Measurements from ENCODE around the gene EN1.

The EN1 gene

DNA sequence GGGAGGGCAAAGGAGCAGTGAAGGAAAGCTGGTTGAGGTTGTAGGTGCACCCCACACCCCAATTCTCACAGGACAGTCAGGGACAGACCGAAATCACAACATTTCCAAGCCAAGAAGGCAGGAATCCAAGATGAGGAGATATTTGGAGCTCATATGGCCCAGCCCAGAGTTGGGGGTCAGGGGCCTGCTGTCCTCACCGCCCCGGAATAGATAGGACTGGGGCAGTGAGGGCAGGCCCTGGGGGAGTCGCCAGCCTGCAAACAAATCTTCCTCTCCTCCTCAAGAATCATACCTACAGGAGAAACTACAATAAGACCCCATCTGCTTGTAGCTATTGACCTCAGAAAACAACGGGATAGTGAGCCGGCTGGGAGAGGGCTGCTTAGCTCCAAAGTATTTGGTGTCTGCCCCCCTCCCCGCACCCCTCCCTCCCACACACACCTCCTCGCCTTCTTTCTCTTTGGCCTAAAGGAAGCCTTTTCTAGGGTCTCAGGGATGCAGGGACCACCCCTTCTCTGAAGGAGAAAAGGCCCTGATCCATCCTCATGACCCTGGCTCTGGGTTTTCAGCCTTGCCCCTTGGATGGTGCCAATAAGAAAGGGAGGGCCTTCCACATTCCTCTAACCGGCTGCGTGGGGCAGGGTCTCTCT is 3.8 kb downstream of the EN1 start:
- no peak for DNase-seq (ENCODE audit: low read depth in 4 of 4, low spot score in 1 of 4)

DNA sequence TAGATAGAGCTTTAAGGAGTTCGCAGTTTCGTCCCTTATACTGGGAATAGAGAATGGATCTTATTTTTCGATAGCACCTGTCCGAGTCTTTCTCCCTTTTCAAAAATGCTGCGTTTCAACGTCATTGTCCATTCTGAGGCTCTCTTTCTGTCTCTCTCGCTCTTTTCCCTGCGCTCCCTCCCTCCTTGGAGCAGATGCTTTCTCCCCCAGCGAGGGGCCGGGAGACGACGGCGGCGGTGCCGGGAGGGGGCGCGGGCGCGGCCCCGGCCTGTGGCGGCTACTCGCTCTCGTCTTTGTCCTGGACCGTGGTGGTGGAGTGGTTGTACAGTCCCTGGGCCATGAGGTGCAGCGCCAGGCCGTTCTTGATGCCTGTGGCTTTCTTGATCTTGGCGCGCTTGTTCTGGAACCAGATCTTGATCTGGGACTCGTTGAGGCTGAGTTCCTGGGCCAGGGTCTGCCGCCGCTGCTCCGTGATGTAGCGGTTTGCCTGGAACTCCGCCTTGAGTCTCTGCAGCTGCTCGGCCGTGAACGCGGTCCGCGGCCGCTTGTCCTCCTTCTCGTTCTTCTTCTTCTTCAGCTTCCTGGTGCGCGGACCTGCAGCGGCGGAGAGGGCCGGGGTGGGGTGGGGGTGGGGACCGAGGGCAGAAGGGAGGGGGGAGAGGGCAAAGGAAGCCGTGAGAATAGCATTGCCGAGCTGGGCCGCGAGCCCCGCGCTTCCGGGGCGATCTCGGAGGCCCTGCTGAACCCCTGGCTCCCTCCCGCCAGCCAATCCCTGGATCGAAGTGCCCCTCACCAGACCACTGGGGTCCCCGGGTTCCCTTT is 4.6 kb downstream of the EN1 start:
- no peak for DNase-seq (ENCODE audit: low read depth in 4 of 4, low spot score in 1 of 4)

DNA sequence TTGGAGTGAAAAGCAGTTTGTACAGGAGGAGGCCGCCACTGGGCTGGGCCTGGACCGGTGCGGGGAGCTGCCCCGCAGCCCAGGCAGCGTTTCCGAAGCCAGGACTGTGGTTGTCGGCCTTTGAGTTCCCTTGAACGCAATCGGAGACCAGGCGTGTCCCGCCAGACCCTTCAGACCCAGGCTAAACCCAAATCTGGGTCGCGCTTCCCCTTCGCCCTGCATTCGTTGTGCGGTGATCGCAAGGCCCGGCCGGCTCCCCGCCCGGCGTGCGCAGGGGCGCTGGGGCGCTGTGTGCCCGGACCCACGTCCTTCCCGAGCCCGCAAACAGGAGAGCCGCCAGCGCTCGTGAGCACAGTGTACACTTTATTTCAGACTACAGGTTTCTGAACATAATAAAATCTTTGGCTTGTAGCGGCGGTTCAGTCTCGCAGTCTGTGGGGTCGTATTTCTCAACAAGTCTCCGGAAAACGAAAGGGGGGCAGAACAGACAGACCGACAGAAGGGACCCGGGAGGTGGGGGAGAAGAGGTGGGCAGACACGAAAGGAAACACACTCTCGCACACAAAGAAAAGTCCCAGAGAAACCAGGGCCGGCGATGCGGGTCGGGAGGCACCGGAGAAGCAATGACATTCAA is 5.5 kb downstream of the EN1 start:
- DNase-seq (ENCODE audit: low read depth in 4 of 4, low spot score in 1 of 4): no peak

DNA sequence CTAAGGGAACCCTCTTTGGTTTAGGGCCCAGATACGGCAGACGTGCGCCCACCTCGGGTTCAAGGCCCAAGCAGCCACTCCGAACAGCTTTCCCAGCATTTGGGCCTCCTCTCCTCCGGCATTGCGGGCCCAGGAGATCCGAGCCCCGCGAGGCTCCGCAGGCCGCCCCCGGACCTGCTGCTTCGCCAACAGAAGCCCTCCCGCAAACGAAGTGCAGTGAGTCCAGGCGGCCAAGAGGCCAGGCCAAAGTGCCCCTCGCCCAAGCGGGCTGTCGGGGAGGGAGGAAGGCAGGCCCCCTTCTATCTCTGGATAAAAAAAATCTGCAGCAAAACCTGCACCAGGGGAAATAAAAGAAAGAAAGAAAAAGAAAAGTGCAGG is 6.0 kb downstream of the EN1 start:
- DNase-seq (ENCODE audit: low read depth in 4 of 4, low spot score in 1 of 4): no peak

DNA sequence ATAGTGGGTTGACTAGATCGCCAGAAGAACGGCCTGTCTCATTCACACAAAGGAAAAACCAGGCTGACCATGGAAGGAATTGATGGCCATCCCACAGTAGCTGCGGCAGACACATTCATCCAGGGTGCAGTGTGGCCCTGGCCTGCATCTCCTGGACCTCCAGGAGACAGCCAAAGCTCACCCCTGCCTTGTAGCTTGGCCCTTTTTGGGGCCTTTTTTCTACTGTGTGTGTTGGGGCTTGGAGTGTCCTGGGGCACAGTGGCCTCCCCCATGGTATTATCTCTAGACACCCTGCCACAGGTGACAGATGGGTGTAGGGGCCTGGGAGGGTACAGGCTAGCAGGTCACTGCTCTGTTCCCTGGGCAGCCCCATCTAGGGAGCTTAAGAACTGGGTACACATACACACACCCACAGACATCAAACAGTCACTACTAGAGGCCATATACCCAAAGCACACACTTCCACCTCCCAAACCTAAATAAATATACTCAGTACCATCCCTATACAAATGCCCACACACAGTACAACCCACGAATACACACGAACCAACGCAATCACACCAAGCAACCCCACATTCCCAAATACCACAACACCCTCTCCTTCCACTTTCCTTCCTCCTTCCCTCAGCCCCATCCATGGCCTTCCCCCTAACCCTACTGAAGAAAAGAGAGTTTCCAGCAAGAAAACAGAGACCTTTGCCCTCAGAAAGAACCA is 8.6 kb downstream of the EN1 start:
- no peak for DNase-seq (ENCODE audit: low read depth in 4 of 4, low spot score in 1 of 4)

DNA sequence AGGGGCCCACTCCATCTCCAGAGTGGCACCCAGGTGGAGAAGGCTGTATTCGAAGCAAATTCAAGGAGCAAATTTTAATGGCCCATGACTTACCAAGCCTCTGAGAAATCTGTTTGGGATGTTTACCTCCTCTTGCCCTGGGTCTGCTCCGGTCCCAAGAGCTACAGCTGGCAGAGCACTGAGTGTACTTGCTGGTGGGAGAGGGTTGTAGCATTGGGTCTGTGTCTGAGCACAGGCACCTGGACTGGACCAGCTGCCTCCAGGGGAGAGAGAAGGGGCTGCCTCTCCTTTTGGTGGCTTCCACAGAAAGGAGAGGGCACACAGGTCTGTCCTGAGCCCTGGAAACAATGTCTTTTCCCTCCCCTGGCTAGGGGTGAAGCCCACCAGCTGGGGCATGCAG is 9.8 kb downstream of the EN1 start:
- no peak for DNase-seq (ENCODE audit: low read depth in 4 of 4, low spot score in 1 of 4)

DNA sequence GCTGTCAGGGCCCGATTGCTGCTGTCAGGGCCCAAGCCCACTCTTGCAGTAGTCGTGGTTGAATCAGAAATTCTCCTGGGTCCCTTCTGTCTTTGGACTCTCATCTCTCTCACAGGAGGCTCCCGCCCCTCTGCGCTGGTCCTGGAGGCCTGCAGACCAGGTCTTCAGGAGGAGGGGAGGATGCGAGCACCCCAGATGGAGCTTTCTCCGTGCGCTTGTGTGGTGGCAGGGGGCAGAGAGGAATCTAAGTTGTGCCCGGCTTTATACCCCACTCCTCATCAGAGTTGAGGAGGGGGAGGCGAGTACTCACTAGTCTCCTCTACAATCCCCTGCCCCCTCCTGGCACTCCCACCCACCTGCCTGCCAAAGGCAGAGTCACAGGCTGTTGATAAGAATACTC is 10.4 kb downstream of the EN1 start:
- no peak for DNase-seq (ENCODE audit: low read depth in 4 of 4, low spot score in 1 of 4)

DNA sequence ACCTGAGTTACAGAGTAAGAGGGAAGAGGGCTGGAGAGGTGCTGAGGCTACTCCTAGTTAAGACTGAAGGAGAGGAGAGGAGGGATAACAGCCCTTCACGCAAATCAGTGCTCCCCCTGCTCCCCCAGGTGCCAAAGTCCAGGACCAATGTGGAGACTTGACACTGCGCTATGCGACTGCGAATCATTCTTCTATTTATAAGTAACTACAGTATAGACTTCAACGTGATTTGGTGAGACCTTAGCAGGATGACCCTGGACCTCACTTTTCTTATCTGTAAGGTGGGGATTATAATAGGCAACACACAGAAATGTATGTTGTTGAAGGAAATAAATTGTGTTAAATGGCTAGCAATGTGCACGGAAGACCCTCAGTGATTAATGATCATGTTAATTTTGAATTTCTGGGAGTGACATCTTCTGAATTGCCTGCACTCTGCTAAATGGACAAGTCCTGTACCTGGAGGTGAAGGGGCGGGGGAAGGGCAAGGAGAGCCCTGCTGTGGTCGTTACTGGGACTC is 11.0 kb downstream of the EN1 start:
- no peak for DNase-seq (ENCODE audit: low read depth in 4 of 4, low spot score in 1 of 4)

DNA sequence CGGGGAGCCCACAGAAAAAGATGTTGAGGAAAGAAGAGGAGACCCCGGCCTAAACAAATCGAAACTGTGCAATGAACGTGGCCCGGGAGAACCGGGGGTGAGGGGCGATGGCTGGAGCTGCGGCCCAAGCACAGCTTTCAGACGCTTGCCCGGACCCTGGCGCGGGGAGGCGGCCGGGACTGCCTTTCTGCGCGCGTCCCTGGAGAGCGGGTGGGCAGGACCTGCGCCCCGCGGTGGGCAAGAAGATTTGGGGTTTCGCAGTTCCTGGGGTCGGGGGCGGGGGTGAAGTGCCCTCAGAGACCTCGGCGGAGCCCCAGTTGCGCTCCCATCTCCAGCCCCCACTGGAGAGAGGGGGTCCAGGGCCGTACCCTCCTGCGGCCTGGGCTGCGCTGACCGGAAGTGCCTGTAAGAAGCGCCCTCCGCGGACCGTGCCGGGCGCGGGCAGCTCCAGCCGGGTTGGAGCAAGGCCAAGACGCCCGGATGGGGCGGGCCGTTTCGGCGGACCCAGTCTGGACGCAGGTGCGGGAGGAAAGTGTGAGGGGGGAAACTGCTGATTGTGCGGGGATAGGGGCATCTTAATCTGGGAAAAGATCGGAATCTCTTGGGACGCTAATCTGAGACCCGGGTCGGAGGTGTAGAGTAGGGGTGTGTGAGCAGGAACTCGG is 11.6 kb downstream of the EN1 start:
- DNase-seq (ENCODE audit: low read depth in 4 of 4, low spot score in 1 of 4): no peak

DNA sequence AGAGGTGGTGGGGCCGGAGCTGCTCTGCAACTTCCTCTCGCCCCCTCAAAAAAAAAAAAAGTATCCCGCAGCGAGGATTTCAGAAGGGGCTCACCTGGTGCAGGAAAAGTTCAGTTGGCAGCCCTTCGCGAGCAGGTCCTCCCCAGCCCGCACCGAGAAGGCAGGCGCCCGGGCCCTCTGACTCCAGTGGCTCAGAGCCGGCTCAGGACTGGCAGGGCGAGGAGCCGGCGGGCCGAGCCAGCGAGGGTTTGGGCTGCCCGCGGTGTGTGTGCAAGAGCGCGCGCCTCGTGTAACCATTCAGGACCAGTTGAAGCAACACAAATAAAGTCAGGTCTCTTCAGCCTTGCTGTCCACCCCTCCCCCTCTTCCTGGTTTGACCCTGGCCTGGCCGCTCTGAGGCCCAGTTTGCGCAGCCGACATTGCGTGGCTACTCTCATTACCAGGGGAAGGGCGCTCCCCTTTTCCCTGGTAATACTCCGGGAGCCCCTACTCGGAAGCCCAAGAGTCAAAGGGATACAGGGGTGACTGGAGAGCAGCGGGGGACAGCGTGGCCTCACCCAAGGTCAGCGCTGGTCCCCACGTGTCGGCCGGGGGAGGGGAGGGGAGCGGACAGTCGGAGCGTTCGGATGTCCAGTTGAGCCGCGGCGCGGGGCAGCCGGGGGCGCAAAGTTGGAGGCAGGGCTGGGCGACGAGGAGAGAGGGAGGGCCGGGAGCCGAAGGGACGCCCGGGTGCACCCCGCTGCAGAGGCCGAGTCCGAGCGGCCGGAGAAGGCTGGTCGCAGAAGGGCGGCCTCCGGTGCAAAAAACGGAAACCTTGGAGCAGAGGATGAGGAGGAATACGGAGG is 12.3 kb downstream of the EN1 start:
- no peak for DNase-seq (ENCODE audit: low read depth in 4 of 4, low spot score in 1 of 4)

DNA sequence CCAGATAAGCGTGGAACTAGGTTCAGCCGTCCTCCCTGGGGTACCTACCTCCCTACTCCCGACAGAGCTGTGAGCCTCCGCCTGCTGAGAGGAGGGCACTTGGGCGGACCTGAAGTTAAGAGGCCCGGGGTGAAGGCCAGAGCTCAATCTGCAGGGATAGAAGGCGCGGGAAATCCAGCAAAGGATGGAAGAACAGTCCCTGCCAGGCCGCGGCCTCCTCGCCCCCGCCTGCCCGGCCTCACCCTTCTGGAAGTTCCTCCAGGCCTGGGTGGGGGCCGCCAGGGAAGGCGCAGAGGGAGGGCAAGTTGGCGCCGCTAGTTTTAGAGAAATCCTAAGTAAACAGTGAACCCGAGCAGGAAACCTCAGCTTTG is 13.0 kb downstream of the EN1 start:
- no peak for DNase-seq (ENCODE audit: low read depth in 4 of 4, low spot score in 1 of 4)

DNA sequence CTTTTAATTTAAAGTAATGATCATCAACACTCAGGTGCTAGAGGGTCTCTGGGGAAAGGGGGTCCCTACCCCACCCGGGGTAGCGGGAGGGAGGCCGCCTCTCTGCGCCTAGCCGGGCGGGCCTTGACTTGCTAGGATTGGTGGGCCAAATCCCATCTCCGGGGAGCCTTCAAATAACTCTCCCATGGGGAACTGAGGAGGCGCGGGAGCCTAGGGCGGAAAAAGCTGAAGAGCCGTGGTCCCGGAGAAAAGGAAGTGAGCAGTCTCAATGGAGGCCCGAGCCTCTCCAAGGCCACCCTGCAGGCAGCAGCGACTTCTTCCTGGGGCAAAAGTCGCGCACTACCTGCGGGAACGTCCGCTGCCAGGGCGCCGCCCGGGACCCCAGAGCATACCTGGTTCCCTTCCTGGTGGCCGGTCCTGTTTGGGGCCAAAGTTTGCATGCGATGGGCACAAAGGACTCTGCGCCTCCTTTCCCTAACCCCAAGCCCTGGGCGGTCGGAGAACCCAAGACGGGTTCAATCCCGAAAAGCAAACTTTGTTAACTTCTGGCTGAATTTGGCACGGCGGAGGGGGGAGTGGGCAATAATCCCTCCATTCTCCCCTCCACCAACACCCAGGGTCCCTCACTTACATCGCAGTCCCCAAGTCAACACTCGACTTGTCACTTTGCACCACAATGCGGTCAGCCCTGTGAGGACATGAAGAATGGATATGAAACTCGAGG is 13.6 kb downstream of the EN1 start:
- no peak for DNase-seq (ENCODE audit: low read depth in 4 of 4, low spot score in 1 of 4)

DNA sequence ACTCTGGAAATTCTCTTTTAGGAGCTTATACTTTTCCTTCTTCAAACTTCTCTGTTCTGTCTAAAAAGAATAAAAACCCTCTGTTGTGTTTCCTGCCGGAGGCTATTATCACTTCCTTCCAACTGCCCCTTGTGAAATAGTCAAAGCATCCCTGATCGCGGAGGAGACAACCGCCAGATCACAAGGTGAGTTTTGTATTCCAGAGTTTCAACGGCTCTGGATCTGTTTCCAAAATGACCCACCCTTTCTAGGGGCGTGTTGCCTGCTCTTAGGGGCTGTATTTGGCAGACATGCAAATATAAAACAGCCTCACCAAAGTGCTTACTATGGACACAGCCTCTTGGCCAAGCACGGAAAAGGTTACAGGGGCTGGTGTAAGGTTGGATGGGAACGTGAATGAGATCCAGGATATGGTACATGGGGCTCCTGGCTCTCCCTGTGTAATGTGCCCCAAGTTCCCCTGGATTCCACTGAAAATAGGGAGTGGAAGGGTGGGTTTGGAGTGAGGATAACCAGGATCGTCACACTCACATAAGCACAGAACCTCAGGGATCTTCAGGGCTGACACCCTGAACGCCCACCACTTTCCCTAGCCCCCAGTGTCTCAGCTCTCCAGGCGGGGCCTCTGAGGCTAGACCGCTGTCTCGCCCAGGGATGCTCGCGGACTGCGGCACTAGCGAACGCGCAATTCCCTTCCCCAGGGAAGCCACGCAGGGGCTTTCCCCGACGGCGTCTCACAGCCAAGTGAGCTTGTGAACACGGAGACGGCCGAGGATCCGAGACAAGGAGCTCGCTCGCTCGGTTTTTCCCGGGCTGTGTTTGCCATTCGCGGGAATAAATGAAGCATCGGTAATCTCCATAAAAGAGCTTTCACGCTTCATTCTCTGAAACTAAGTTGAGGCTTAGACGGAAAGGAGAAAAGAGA is 14.4 kb downstream of the EN1 start:
- DNase-seq (ENCODE audit: low read depth in 4 of 4, low spot score in 1 of 4): no peak

DNA sequence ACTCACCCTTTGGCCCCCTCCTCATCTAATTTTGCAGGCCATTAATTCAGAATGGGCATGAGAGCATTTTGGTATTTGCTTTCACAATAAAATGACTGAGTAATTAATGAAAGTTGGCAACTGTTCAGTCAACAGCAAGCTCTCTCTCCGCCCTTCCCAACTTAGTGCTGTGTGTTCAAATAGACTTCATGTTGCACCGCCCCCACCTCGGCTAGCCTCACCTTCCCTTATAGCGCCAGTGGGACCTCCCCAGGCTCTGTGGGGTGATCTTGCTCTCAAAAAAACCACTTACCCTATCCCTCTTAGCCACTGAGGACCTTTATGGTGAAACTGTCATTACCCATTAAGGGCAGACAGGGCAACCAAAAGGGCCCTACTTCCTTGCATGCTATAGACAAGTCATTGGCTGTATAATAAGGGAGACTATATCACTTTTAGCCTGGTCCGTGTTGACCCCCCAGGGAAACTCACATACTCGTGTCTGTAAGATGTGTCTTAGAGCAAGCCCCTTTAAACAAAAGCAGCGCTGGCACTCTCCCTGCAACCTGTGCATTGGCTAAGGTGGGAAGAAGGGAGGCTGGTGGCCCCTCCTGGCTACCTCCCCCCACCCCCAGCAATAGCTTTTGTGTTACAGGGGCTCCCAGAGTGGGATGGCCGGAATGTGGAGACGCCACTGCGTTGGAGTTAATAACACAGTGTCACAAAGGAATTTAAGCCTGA is 15.2 kb downstream of the EN1 start:
- no peak for DNase-seq (ENCODE audit: low read depth in 4 of 4, low spot score in 1 of 4)

DNA sequence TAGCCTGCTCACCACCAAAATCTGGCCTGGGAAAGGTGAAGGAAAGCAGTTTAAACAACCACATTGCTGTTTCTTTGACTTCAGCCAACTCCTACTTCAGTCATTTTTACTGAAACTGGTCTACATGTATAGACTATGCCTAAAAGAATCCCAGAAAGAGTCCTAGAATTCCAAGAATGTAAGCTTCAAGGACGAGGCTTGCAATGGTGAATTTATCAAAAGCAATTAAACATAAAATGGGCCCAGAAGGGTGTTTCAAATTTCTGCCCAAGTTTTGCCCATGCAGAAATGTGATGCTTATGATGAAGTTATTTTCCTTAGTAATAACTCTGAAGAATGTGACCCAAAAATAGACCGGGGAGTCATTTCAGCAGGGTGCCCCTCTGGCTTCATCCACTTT is 16.6 kb downstream of the EN1 start:
- no peak for DNase-seq (ENCODE audit: low read depth in 4 of 4, low spot score in 1 of 4)

DNA sequence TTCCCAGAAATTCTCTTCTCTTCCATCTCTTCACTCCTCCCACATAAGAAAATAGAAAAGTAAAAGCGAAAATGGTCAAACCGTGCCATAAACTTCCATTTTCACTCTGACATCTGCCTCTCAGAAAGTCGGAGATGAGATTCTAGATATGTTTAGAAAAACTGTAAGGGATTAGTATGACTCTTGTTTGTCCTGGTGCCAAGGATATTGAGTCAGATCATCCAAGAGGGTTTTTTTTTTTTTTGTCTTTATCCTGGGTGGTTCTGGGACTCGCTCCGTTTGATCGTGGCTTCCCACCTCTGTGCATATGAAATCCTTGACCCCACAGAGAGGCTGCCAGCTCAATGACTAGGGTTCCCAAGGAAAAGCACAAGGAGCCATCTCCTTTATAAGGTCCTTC is 17.3 kb downstream of the EN1 start:
- DNase-seq (ENCODE audit: low read depth in 4 of 4, low spot score in 1 of 4): no peak

DNA sequence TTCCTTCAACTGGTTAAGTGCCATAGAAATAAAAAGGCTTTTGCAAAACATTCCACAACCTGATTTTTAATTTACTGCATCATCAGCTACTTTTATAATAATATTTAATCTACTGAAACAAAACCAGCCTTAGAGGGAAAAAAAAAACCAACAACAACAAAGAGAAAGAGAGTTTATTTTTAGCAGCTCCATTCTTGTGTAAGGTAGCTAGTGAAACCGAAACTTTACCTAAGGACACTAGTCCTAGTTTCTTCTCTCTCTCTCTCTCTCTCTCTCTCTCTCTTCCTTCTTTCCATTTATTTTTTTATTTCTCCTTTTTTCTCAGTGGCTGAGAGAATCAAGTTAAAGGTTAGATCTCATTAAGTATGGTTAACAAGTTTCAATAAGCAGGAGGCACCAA is 21.4 kb downstream of the EN1 start:
- DNase-seq (ENCODE audit: low read depth in 4 of 4, low spot score in 1 of 4): no peak

DNA sequence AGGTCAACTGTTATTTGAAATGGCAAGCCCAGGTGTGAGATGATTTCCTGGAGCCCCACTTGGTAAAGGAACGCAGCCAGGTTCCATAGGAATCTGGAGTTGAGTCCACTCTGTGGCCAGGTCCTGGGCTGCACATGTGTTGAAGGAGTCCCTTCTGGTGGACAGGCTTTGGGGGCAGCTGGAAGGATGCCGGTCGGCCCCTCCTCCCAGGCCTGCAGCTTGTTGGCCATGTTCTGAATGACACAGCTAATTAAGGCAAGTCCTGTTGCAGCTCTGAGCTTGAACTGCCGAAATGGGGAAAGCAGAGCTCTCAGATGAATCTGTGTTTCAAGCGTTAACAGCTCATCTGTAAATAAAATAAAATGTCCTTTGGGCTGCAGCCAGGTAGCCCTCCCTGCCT is 23.8 kb downstream of the EN1 start:
- DNase-seq (ENCODE audit: low read depth in 4 of 4, low spot score in 1 of 4): no peak
